Kidney capillary endothelial cell (primary cell): ENCODE measurements around the gene RAB8A.
"Not testable (repeated sequence)": the region's sequence is repeated elsewhere in the genome, so short reads cannot be mapped to it uniquely, and the experiment has no call there.

Source experiments
- DNase-seq: peaks from one replicate; pipeline ENCODE4 v3.0.0-alpha.2; 2018; ENCODE audit warnings: low spot score

Gene RAB8A

DNA sequence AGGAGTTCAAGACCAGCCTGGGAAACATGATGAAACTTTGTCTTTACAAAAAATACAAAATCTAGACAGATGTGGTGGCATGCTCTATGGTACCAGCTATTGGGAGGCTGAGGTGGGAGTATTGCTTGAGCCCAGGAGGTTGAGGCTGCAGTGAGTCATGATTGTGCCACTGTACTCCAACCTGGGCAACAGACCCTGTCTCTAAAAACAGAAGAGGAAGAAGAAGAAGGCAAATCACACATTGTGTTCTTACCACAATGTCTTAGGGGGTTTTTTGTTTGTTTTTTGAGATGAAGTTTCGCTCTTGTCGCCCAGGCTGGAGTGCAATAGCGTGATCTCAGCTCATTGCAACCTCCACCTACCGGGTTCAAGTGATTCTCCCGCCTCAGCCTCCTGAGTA, 67.2 kb downstream of the RAB8A start:
- not testable (repeated sequence) for DNase-seq

DNA sequence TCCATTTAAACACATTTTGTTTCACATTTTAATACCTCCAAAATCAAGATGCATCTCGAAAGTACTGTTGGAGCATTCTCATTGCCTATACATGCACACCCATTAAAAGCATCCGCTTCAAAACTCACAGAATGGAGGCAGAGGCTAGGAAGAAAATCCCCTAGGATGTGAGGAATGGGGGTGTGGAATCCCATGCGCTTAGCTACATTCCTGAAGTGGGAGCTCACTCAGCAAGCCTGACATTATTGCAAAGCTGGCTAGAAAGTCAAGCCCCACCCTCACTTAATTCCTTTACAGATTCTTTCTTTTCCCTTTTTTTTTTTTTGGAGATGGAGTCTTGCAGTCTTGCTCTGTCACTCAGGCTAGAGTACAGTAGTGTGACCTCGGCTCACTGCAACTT, 68.9 kb downstream of the RAB8A start:
- DNase-seq: no peak
